Stimulated activated CD8-positive, alpha-beta memory T cell treated with anti-CD3 and anti-CD28 coated beads, Interleukin-15, amount 100 ng/mL, for 24 hours (primary cell): Measurements from ENCODE around the gene INTS11.
A peak's percentile ranks its signal among the peaks of the same experiment; 100 is the strongest.

Experiments
- DNase-seq: peaks from one replicate; pipeline ENCODE4 v3.0.0-alpha.2; 2020; ENCODE audit warnings: low read depth

INTS11 gene

GRCh38 chr1:1357871-1358432 is 33.5 kb upstream of the INTS11 start:
- DNase-seq = no peak

DNA sequence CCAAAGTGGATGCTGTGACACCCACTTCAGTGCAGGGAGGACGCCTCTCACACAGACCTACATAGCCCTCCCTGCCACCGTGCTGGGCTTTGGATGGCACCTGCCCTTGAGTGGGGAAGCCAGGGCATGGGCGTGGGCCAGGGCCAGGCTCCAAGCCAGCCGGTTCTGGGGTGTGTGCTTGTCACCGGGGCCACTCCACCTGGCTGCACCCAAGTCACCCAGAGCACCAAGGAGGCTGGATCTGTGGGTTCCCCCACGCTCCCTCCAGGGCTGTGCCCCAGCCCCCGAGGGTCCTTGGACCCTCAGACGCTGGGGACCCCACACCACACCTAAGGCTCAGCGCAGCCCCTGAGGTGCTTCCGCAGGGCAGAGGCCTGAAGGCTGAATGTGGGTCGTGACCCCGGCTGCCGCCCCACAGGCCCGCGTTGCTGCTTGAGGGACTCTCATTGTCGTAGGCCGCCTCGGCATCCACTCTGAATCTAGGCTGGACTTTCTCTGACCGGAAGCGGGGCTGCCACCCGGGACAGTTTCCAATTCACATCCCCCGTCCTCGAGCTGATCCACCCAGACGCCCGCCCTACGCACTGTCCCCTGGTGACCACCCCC is 32.4 kb upstream of the INTS11 start:
- no peak for DNase-seq

DNA sequence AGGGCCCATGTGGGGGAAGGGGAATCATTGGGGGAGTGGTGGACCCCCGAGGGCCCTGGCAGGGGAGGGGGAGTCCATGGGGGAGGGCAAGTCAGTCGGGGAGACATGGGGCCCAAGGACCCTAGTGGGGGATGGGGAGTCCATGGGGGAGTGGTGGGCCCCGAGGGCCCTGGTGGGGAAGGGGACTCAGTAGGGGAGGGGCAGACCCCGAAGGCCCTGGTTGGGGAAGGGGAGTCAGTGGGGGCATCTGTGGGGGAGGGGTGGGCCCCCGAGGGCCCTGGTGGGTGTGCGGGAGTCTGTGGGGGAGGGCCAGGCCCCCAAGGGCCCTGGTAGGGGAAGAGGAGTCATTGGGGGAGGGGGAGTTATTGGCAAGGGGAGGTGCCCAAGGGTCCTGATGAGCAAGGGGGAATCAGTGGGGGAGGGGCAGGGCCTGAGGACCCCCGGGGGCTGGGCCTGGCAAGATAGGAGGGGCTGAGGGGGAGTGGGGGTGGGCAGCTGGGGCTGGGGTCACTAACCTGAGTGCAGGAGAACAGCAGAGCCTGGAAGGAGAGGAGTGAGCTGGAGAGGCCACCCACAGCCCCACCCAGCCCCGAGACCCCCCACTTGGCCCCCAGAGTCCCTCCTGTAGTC is 31.8 kb upstream of the INTS11 start:
- no peak for DNase-seq

DNA sequence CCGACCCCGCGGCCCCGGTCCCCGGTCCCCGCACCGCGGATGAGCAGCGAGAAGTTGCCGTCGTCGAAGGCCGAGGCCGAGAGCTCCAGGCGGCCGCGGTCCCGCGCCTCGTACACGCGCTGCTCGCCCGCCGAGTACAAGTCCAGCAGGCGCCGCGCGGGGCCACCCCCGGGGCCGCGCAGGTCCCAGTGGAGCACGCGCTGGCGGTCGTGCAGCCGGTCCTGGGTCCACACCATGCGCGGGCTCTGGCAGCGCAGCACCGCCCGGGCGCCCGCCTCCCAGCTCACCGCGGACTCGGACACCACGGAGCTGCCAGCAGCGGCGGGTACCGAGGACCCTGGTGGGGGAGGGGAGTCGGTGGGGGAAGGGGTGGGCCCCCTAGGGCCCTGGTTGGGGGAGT is 31.0 kb upstream of the INTS11 start:
- DNase-seq = no peak

DNA sequence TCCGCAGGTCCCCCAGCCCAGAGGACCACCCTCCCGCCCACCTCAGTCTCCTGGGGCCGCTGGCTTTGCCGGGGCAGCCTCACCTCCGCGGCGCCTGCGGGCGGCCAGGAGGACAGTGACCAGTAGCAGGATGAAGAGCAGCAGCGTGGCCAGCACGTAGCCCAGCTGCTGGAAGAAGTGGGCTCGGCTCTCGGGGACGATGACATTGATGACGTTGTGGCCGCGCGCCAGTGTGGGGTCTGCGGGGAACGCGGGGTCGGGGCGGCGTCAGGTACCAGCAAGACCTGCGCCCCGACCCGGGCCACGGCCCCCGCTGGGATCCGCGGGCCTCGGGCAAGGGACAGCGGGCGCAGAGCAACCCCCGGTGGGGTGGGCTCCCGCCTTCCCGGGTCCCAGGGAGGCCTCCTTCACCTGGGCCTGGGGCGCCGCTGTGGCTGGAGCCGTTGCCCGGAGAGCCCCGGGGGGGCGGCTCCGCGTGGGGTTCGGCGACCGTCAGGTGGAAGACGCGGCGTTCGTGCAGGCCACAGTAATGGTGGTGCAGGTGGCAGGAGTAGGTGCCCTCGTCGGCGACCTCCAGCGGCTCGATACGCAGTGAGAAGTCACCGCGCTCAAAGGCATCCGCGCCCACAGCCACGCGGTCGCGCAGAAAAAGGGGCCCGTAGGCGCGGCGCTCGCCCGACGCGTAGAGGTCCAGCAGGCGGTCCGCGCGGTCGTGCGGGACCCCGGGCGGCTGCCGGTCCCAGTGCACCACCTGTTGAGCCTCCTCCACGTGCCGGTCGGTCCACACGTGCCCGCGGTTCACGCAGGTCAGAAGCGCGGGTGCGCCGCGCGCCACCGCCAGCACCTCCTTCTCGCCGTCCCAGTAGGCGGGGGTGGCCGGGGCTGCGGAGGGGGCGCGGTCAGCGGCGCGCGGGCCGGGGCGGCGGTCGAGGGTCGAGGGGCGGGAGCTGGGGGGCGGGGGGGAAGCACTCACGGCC is 30.1 kb upstream of the INTS11 start:
- no peak for DNase-seq

DNA sequence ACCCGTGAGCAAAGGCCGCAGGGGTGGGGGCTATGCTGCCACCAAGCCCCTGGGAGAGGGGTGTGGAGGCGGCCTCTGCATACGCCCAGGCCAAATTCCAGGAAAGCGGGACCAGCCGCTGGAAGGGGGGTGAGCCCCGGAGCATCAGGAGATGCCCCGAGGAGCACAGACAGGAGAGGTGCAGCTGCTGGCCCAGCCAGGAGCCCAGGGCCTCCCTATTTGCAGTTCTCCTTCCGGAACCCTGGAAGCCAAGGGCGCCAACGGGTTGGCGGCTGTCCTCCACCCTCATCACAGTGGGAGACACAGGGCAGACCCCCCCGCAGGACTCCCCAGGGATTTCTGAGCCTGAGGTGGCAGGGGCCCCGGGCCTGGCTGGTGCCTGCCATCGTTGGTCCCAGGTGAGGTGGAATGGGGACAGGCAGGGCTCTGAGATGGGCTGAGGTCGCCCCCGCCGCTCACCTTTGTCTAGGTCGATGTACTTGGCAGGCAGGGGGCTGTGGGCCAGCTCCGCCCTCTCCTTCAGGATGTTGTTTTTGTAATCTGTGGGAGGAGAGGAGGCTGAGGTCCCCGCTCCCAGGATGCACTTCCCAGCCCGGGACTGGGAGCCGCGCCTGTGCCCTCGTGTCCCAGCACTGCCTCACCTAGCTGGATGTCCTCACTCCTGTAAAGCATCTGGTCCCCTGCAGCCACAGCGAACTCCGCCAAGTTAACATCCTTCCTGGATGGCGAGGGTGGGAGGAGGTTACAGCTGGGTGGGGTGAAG is 29.1 kb upstream of the INTS11 start:
- no peak for DNase-seq

- no peak for DNase-seq
Observed at GRCh38 chr1:1352786-1353388, 28.4 kb upstream of the INTS11 start.

- DNase-seq = no peak
Observed at GRCh38 chr1:1351511-1352427, 27.3 kb upstream of the INTS11 start.

DNA sequence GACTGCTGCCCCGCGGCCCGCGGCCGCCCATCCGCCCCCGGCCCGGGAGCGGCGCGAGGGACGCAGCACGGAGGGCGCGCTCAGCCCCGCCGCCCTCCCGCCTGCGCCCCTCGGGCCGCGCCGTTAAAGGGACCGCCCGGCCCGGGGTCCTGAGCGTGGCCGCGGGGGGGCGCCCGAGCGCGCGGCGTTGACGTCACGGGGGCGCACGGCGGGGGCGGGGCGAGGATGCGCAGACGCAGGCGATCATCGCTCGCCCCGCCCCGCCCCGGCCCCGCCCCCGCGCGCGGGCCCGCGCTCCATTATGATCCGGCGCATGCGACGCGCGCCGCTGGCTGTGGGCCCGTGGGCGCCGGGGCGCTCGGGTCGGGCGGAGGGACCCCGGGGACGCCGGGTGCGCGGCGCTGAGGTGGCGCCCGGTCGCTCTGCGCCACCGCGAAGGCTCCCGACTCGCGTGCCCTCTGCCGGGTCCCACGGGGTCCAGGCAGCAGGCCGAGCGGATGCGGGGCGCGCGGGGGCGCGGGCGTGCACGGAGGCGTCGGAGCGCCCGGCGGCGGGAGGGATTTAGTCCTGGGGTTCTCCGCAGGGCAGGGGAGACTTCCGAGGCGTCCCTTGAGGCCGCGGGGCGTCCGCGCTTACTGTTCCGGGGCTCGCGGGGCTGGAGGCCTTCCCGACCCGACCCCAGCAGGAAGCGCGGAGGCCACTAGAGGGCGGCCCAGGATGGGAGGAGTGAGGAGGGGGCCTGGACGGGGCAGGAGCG is 25.0 kb upstream of the INTS11 start, which contains the start of gene DVL1:
DVL1 (minus strand) TSS at position 163 of the 757 bp plus-strand sequence. CDS start 353 bp downstream, outside the sequence.
- peak; percentile 66 for DNase-seq

- DNase-seq = no peak
Observed at GRCh38 chr1:1348420-1349255, 24.2 kb upstream of the INTS11 start.

DNA sequence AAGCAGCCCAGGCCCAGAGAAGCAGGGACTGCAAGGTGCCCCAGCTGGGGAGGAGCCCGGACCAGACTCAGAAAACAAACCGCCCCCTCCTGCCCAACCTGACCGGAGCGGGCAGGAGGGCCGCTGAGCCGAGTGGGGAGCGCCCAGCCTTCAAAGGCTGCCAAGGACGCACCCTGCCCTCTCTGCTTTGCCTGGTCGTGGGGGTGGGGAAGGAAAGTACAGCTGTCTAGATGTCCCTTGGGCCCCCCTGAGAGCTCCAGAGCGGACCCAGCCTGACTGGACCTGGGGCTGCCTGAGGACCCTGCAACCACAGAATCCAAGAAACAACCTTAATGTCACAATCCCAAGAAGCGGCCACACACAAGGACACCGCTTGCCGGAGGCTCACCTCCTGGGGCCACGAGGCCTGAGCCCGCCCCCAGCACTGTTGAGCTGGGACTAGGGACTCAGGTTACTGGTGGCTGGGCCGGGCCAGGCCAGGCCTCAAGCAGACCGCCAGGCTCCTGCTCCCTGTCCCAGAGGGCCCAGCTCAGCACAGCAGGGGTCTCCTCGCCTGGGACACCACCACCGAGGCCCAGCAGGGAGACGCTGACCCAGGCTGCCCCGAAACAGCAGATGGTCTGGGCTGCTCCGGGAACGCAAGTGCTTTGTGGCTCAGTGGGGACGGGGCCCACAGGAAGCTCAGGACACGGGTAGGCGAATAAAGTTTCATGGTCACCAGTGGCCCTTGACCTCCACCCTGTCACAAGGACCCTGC is 23.4 kb upstream of the INTS11 start:
- DNase-seq = no peak

GRCh38 chr1:1347026-1347595 is 22.7 kb upstream of the INTS11 start:
- no peak for DNase-seq

DNA sequence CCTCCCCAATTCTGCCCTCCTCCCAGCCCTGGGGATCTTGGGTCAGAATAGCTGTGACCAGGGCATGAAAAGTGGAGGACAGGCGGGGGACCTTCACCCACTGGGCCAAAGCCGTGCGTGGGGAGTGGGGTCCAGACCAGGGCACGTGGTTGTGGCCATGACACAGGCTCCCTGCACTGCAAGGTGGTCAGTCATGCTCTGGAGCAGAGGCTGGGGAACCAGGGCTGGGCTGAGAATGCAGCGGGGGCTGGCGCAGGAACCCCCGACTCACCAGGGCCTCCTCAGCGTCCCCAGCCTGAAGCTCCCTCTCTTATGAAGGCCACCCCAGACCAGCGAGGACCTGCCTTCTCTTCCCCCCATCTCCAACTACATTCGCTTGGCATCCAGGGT is 22.0 kb upstream of the INTS11 start:
- no peak for DNase-seq

- no peak for DNase-seq
Observed at GRCh38 chr1:1345860-1346500, 21.5 kb upstream of the INTS11 start.

GRCh38 chr1:1345384-1345783 is 20.9 kb upstream of the INTS11 start:
- no peak for DNase-seq

DNA sequence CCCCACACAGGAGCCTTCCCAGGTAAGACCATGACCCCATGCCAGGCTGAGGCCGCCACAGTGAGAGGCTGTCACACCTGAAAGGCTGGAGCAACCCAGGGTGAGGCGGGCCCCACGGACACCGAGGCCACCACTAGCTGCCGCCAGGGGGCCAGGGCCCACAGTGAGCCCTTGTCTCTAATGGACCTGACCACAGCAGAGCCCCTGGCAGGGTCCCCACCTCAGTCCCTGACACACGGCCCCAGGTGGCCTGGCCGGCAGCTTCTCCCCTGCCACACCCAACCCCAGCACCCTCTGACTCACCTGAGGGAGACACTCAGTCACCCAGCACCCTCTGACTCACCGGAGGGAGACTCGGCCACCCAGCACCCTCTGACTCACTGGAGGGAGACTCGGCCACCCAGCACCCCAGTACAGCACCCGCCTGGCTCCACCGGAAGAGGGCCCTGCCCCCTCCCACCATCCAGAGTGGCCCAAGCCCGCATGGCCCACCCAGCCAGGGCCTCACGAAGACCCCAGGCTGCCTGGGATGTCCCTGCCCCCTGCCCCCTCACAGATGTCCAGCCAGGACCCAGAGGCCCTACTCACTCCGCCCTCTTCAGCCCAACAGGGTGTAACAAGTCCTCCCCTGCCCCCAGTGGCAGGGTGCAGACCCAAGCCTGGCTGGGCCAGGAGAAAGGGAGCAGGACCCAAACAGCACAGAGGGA is 20.3 kb upstream of the INTS11 start:
- DNase-seq = no peak
